Activated CD4-positive, CD25-positive, alpha-beta regulatory T cell treated with anti-CD3 and anti-CD28 coated beads, Interleukin-2, amount 50 U/mL, for 24 hours (primary cell): Measurements from ENCODE around the gene SINHCAF.
"Not testable (repeated sequence)": the region's sequence is repeated elsewhere in the genome, so short reads cannot be mapped to it uniquely, and the experiment has no call there.

ENCODE experiments used
- ATAC-seq, 2 donors: fragments of 150-1000 bp; cut with Tn5 transposase; one replicate each; pipeline ENCODE4 v1.10.0; 2021; ENCODE audit warnings: mild to moderate bottlenecking in 1 of 2, moderate library complexity in 1 of 2

SINHCAF gene

GRCh38 chr12:31325877-31326631, at the start of gene SINHCAF:
TSS of gene SINHCAF (minus strand) at chr12:31326150. CDS start at chr12:31298204, 27,946 bp downstream.
- ATAC-seq, result peak; percentile 61 to 70

GRCh38 chr12:31375422-31375821, 49.5 kb upstream of the SINHCAF start:
- ATAC-seq, result not testable (repeated sequence)

- no peak for ATAC-seq
These were observed 45.3 kb upstream of the SINHCAF start for GRCh38 chr12:31371256-31371620.

- no peak for ATAC-seq
These were observed 44.7 kb upstream of the SINHCAF start for GRCh38 chr12:31370531-31371255.

GRCh38 chr12:31369712-31370521, 44.0 kb upstream of the SINHCAF start:
- no peak for ATAC-seq

- no peak for ATAC-seq
These were observed 42.9 kb upstream of the SINHCAF start for GRCh38 chr12:31368666-31369361.

GRCh38 chr12:31366104-31366621, 40.2 kb upstream of the SINHCAF start:
- ATAC-seq, result no peak

GRCh38 chr12:31363831-31364230, 37.9 kb upstream of the SINHCAF start:
- ATAC-seq, result no peak

- ATAC-seq, result no peak
These were observed 37.5 kb upstream of the SINHCAF start for GRCh38 chr12:31363416-31363809.

- ATAC-seq, result no peak
These were observed 36.9 kb upstream of the SINHCAF start for GRCh38 chr12:31362759-31363415.

- peak in 1 of 2 donors; percentile 5 for ATAC-seq
These were observed 36.3 kb upstream of the SINHCAF start for GRCh38 chr12:31362115-31362758.

GRCh38 chr12:31361730-31362114, 35.8 kb upstream of the SINHCAF start:
- no peak for ATAC-seq

GRCh38 chr12:31355747-31356107, 29.8 kb upstream of the SINHCAF start:
- no peak for ATAC-seq

- ATAC-seq, result no peak
These were observed 28.1 kb upstream of the SINHCAF start for GRCh38 chr12:31353750-31354708.

GRCh38 chr12:31346267-31346666, 20.3 kb upstream of the SINHCAF start:
- ATAC-seq, result no peak

- no peak for ATAC-seq
These were observed 17.2 kb upstream of the SINHCAF start for GRCh38 chr12:31343139-31343538.

GRCh38 chr12:31342286-31342685, 16.3 kb upstream of the SINHCAF start:
- ATAC-seq, result no peak

- no peak for ATAC-seq
These were observed 14.1 kb upstream of the SINHCAF start for GRCh38 chr12:31339831-31340622.

GRCh38 chr12:31337952-31338351, 12.0 kb upstream of the SINHCAF start:
- ATAC-seq, result no peak
